ENCODE data around the gene DTX2. TPM values are rescaled to one million over a fixed set of nuclear protein-coding genes. Genes with fewer than 3 reads are reported as not detected.
"Not testable (repeated sequence)": the region's sequence is repeated elsewhere in the genome, so short reads cannot be mapped to it uniquely, and the experiment has no call there.

Gene DTX2
- polyA plus RNA-seq, 2 of the 4 experiments (the other 2 are of a cell fraction), result 11.2 to 52.7 TPM

GRCh38 chr7:76514926-76515771 lies 53.6 kb downstream of the DTX2 start:
- ATAC-seq, result no peak
- CTCF ChIA-PET, result no interaction called here

DNA sequence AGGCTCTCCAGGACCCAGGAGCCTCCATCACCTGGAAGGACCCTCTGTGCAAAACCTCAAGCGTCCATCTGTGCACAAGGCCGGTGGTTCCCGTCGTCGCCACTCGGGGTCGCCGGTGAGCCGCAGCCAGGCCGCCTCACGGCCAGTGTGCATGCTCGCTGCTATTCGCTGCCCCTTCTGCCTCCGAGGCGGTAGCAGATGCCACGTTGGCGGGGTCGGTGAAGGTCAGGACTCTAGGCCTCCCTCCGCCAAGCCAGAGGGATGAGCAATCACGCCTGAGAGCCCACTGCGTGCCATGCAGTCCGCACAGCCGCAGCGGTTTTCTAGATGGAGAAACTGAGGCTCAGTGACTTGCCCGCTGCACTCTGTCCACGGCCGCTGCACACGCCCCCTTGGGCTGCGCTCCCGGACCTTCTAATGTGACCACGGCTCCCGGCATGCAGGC lies 54.5 kb downstream of the DTX2 start:
- TF ChIP-seq, protein P1, sequence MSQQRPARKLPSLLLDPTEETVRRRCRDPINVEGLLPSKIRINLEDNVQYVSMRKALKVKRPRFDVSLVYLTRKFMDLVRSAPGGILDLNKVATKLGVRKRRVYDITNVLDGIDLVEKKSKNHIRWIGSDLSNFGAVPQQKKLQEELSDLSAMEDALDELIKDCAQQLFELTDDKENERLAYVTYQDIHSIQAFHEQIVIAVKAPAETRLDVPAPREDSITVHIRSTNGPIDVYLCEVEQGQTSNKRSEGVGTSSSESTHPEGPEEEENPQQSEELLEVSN (IDR thresholded peaks at IDR 0.05; ENCODE audit: borderline replicate concordance, low read depth), result no peak
- TF ChIP-seq RAD21 (conservative IDR thresholded peaks at IDR 0.05 in 1 of 2, IDR thresholded peaks at IDR 0.05 in 1 of 2) (peak; percentile 64 to 65), SMC3 (IDR thresholded peaks at IDR 0.05) (peak; percentile 57), HOXA7 (CRISPR knock-in tag; IDR thresholded peaks at IDR 0.05) (no peak), MAZ (IDR thresholded peaks at IDR 0.05; ENCODE audit: borderline replicate concordance, low read depth, low read length) (no peak)
- TF ChIP-seq, protein P2, sequence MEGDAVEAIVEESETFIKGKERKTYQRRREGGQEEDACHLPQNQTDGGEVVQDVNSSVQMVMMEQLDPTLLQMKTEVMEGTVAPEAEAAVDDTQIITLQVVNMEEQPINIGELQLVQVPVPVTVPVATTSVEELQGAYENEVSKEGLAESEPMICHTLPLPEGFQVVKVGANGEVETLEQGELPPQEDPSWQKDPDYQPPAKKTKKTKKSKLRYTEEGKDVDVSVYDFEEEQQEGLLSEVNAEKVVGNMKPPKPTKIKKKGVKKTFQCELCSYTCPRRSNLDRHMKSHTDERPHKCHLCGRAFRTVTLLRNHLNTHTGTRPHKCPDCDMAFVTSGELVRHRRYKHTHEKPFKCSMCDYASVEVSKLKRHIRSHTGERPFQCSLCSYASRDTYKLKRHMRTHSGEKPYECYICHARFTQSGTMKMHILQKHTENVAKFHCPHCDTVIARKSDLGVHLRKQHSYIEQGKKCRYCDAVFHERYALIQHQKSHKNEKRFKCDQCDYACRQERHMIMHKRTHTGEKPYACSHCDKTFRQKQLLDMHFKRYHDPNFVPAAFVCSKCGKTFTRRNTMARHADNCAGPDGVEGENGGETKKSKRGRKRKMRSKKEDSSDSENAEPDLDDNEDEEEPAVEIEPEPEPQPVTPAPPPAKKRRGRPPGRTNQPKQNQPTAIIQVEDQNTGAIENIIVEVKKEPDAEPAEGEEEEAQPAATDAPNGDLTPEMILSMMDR (IDR thresholded peaks at IDR 0.05), result peak; percentile 49
- TF ChIP-seq, protein P3, sequence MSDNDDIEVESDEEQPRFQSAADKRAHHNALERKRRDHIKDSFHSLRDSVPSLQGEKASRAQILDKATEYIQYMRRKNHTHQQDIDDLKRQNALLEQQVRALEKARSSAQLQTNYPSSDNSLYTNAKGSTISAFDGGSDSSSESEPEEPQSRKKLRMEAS (IDR thresholded peaks at IDR 0.05), result peak; percentile 33; the same call in 1 of the 2 replicates
- no CpG with 5 or more reads among the region's 32 CpGs for WGBS (ENCODE audit: missing lambda C conversion rate)
- Histone ChIP-seq H3K4me2 (peak overlapping the region; percentile 49), H3K4me3 (no peak overlapping the region), H3K4me1 (peaks cover 21% of the 10 kb centered on the region), H3K9me3 (no peaks in the 10 kb centered on the region), H3K27ac (peak overlapping the region in 1 of 2 experiments; percentile 75; a peak in 3 of 6 replicates)
- DNase-seq (ENCODE audit: low read depth in 1 of 2, low spot score in 1 of 2) (no peak), ATAC-seq (peak in 1 of 2 experiments; percentile 4; a peak in 1 of 6 replicates), FAIRE-seq (no peak)
- ChIA-PET CTCF (no interaction called here), POLR2A (no interaction called here)

More at GRCh38 chr7:76514926-76515771, 53.6 kb downstream of the DTX2 start:
- FAIRE-seq, result no peak
- H3K27ac ChIP-seq, result peak overlapping the region in 1 of 2 experiments; percentile 96; a peak in 3 of 6 replicates
- DNase-seq (ENCODE audit: low read depth in 1 of 2, low spot score in 1 of 2), result no peak
- H3K4me3 ChIP-seq, result no peak overlapping the region
- 95% methylated on average over 12 of the region's 16 CpGs for WGBS (ENCODE audit: missing lambda C conversion rate)
- no peak overlapping the region for H3K4me2 ChIP-seq
- TF ChIP-seq, protein P4, sequence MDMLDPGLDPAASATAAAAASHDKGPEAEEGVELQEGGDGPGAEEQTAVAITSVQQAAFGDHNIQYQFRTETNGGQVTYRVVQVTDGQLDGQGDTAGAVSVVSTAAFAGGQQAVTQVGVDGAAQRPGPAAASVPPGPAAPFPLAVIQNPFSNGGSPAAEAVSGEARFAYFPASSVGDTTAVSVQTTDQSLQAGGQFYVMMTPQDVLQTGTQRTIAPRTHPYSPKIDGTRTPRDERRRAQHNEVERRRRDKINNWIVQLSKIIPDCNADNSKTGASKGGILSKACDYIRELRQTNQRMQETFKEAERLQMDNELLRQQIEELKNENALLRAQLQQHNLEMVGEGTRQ (IDR thresholded peaks at IDR 0.05), result no peak
- TF ChIP-seq CBX2 (IDR thresholded peaks at IDR 0.05; ENCODE audit: borderline replicate concordance, low read depth), result no peak
- no peak for TF ChIP-seq FOSB (CRISPR knock-in tag; IDR thresholded peaks at IDR 0.05)
- no peak for TF ChIP-seq GATA3 (IDR thresholded peaks at IDR 0.05; ENCODE audit: borderline replicate concordance)
- H3K4me1 ChIP-seq, result peaks cover 26% of the 10 kb centered on the region
- POLR2A ChIA-PET, result no interaction called here
- H3K9me3 ChIP-seq, result no peaks in the 10 kb centered on the region

- H3K9me3 ChIP-seq; H3K4me3 ChIP-seq; FAIRE-seq; H3K4me2 ChIP-seq; POLR2A ChIA-PET; DNase-seq (ENCODE audit: low read depth in 1 of 2, low spot score in 1 of 2); ATAC-seq; CTCF ChIA-PET: not testable (repeated sequence)
- H3K27ac ChIP-seq, result peak overlapping the region in 1 of 2 experiments; percentile 64; a peak in 1 of 6 replicates
- peaks cover 19% of the 10 kb centered on the region for H3K4me1 ChIP-seq
- WGBS (ENCODE audit: missing lambda C conversion rate), result 87% methylated on average over 3 of the region's 6 CpGs
Observed at GRCh38 chr7:76516932-76517331, 55.4 kb downstream of the DTX2 start.

DNA sequence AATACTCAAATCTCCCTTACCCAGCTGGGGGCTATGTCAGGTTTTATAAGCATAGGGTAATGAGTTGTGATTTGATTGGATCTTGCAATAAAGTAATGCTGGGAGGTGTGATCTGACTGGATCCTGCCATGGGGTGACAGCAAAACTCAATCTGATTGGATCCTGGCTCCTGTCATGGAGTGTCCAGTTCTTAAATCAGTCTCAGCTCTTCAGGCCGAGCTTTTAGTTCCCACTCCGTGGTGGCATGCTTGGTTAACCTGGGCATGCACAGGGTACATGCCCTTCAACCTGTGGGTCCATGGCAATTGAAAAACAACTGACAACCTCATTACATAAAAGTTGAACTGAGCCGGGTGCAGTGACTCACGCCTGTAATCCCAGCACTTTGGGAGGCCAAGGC lies 64.7 kb downstream of the DTX2 start:
- H3K4me2 ChIP-seq; H3K4me1 ChIP-seq; H3K9me3 ChIP-seq; H3K4me3 ChIP-seq; H3K27ac ChIP-seq; CTCF ChIA-PET; FAIRE-seq; ATAC-seq; POLR2A ChIA-PET; DNase-seq (ENCODE audit: low read depth in 1 of 2, low spot score in 1 of 2): not testable (repeated sequence)
- WGBS (ENCODE audit: missing lambda C conversion rate), result no CpG with 5 or more reads among the region's 4 CpGs

DNA sequence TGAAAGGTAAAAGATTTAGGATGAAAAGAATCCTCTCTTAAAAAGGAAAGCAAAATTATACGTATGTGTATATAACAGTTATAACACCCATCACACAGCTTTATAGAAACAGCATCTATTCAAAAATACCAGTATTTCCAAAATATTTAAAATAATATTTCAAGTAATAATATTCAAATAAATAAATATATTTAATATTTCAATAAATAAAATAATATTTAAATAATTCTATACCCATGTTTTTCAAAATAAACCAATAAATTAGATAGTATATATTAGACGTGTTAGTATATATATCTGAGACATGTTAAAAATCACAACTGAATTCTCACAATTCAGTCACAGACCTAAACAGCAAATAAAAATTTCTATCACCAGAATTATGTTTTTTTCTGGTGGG lies 70.1 kb downstream of the DTX2 start:
- FAIRE-seq; DNase-seq (ENCODE audit: low read depth in 1 of 2, low spot score in 1 of 2); CTCF ChIA-PET; H3K27ac ChIP-seq; H3K4me2 ChIP-seq; POLR2A ChIA-PET; ATAC-seq; H3K4me3 ChIP-seq; H3K9me3 ChIP-seq; H3K4me1 ChIP-seq: not testable (repeated sequence)
- WGBS (ENCODE audit: missing lambda C conversion rate), result 85% methylated on average over 2 of the region's 2 CpGs

- H3K4me3 ChIP-seq; H3K27ac ChIP-seq; POLR2A ChIA-PET; H3K9me3 ChIP-seq; DNase-seq (ENCODE audit: low read depth in 1 of 2, low spot score in 1 of 2); CTCF ChIA-PET; H3K4me2 ChIP-seq; FAIRE-seq; ATAC-seq; H3K4me1 ChIP-seq: not testable (repeated sequence)
- 80% methylated on average over 1 of the region's 8 CpGs for WGBS (ENCODE audit: missing lambda C conversion rate)
Observed at GRCh38 chr7:76543197-76543596, 81.7 kb downstream of the DTX2 start, which contains the start of gene SPDYE16. Gene SPDYE16 (minus strand): TSS chr7:76543297. CDS start chr7:76541459, 1,838 bp downstream.

Measured in A549 (cell line).